NCI-H1694 (cell line): ENCODE data around the gene PRR23B.
"Not testable (repeated sequence)": the region's sequence is repeated elsewhere in the genome, so short reads cannot be mapped to it uniquely, and the experiment has no call there.

Experiments used
- DNase-seq: peaks from one replicate; lab custom pipeline; 2025; lab: John Stamatoyannopoulos, UW

The PRR23B gene

DNA sequence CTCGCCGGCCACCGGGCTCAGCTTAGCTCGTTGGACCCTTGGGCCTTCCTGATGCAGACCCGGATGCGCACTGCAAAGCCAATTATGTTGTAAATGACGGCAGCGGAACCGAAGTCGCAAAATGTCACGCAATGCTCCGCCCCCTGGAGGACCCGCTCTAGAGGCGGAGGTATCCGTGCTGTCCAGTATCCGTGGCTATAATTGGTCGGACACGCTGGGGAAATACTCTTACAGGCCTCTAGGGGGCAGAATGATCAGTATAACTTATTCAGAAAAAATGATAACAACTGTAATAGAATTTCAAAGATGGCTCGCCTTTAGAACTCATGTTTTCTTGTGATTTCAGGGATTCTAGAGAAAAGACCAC is at the start of gene PRR23B:
Gene PRR23B, minus strand, starts transcription at position 59 of the 367 bp plus-strand sequence. CDS start 265 bp downstream, outside the sequence.
- no peak for DNase-seq

DNA sequence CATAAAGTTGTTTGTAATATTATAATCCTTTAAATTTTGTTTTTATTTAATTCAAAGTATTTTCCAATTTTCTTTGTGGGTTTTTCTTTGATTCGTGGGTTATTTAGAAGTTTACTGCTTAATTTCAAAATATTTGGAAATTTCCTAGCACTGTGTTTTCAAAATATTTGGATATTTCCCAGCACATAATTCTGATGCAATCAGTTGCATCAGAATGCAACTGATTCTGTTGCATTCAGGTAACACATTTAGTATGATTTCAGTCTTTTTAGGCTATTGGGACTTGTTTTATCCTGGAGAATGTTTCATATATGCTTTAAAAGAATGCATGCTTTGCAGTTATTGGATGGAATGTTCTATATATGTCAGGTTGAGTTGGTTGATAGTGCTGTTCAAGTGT is 42.2 kb upstream of the PRR23B start:
- no peak for DNase-seq

DNA sequence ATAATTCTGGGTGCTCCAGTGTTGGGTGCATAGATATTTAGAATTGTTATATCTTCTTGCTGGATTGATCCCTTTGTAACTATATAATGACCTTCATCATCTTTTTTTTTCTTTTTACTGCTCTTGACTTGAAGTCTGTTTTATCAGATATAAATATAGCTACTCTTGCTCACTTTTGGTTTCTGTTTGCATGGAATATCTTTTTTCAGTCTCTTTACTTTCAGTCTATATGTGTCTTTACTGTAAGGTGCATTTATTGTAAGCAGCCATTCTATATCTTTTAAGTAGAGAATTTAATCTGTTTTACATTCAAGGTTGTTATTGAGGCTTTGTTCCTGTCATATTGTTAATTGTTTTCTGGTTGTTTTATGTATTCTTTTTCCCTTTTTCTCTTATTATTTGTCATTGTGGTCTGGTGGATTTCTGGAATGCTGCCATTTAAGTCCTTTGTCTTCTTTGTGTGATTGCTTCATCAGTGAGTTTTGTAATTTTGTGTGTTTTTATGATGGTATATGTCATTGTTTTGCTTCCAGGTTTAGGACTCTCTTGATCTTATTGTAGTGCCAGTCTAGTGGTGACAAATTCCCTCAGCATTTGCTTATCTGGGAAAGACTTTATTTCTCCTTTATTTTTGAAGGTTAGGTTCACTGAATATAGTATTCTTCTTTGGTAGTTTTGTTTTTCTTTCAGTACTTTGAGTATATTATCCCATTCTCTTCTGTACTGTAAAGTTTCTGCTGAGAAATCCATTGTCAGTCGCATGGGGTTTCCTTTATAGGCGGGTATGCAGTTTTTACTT is 32.3 kb upstream of the PRR23B start:
- DNase-seq: no peak

DNA sequence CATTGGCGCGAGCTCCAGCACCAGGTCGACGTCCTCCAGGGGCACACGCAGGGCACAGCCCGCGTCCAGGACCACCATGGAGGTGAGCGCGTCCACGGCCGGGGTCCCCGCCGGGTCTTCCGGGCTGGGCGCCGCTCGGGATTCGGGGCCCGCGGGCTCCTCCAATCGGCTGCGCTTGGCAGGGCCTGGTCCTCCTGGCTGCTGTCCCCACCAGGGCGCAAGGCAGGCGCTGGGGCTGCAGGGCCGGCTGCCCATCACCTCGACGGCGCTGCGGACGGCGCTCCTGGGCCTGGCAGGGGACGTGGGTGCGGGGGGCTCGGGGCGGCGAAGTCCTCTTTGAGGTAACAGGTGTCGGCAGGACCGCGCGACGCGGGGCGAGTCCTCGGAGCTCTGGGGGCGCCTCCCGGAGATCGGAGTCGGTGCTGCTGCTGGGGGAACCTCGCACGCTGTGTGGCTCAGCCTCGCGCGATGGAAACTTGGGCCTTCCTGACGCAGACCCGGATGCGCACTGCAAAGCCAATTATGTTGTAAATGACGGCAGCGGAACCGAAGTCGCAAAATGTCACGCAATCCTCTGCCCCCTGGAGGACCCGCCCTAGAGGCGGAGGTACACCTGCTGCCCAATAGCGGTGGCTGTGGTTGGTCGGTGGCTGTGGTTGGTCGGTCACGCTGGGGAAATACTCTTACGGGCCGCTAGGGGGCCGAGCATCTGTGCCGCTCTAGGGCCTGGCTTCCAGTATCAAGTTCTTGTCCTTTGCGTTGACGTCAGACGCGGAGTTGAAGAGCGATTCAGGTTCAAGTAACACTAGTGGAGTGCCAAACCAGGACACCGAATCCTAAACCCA is 23.9 kb upstream of the PRR23B start, which contains the start of gene PRR23C:
Gene PRR23C, minus strand, starts transcription at position 527 of the 845 bp plus-strand sequence. Its CDS starts 272 bp downstream, at position 255.
- no peak for DNase-seq

DNA sequence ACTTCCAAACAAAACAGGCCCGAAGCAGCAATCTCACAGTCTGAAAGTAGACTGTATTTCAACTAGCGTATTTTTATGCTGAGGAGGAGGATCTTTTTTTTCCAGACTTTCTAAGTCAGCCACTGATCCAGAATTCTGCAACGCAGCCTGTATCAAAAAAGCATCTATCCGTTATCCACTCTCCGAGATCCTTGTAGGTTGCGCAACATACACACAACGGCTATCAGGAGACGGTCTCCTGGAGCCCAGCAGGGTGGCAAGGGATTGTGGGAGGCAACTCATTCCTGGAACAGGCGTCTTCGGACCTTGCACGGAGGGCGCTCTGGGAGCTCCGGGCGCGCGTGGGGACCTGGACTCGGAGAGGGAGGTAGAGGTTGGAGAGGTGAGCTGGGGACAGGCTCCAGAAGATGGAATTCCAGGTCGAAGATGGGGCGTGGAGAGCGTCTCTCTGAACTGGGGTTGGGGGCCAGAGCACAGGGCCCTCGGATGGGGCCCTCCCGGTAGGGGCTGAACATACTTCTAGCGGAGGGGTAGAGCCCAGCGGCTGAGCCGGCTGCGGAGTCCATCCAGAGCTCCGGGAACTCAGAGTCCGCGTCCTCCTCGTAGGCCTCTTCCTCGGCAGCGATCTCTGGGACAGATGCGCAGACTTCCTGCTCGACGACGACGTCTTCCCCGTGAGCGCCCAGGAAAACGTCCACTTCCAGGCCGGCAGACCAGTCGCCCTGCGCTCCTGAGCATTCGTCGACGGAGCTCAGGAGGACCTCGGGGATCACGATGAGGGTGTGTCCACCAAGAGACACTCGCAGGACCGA is 23.0 kb upstream of the PRR23B start:
- DNase-seq: no peak

DNA sequence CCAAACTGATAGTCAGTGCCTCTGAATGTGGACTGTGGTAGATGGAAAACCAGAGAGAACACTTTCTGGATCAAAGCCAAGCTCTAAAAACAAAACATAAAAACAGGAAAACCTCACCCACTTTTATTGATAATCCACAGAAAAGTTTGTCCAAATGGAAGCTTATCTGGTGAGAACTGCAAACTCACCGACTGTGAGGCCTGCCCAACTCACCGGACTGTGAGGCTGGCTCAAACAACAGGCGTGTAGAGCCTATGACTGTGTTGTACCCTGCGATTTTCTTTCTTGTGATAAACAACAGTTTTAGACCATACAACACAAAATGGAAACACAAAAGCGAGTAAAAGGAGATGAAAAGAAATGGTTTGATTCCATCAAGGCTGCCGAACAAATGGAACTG is 16.8 kb upstream of the PRR23B start:
- DNase-seq: no peak

DNA sequence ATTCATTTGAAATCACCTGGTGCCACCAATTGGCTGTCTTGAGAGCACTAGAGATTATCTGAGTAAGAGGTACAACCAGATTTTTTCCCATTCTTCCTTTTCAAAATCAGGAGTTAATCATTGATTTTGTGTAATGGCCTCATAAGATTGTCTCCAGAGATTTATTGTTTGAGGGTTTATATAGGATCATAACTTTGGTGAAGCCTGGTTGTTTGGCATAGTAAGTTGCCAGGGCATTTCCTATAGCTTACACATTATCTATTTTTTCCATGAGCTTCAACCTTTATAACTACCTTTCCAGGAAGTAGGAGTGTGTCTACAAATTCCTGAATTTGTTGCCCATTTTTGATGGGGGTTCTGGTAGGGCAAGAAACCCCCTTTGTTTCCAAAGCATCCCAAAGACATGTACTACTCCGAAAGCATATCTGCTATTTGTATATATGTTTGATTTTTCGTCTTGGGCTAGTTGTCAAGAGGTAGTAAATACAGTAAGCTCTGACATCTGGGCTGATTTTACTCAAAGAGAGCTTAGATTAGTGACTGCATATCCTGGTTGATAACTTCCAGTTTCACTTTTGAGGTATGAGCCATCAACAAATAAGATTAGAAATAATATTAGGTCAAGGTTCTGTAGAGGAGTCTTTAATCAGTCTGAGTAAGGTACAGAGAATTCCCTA is 11.7 kb upstream of the PRR23B start:
- DNase-seq: no peak

DNA sequence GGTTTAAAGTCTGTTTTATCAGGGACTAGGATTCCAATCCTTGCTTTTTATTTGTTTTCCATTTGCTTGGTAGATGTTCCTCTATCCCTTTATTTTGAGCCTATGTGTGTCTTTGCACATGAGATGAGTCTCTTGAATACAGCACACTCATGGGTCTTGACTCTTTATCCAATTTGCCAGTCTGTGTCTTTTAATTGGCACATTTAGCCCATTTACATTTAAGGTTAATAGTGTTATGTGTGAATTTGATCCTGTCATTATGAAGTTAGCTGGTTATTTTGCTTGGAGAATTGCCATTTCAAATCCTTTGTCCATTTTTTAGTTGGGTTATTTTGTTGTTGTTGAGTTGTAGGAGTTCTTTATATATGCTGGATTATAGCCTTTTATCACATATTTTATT is 9.8 kb upstream of the PRR23B start:
- not testable (repeated sequence) for DNase-seq

DNA sequence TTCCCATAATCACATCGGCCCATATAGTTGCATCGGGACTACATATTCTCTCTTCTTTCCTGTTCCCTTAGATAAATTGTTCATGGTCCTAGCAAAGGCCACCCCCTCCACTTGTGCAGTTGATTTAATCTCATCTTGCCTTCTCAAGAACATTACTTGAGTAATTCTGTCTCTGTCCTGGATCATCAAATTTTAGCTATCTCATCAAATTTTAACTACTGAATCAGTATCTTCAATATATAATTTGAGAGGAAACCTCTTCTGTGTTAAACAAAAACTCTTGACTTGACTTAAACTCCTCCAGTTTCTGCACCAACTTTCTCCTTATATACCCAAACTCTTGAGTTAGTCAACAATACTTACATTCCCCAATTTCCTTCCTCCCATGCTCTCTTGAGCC is 4.2 kb upstream of the PRR23B start:
- DNase-seq: no peak

DNA sequence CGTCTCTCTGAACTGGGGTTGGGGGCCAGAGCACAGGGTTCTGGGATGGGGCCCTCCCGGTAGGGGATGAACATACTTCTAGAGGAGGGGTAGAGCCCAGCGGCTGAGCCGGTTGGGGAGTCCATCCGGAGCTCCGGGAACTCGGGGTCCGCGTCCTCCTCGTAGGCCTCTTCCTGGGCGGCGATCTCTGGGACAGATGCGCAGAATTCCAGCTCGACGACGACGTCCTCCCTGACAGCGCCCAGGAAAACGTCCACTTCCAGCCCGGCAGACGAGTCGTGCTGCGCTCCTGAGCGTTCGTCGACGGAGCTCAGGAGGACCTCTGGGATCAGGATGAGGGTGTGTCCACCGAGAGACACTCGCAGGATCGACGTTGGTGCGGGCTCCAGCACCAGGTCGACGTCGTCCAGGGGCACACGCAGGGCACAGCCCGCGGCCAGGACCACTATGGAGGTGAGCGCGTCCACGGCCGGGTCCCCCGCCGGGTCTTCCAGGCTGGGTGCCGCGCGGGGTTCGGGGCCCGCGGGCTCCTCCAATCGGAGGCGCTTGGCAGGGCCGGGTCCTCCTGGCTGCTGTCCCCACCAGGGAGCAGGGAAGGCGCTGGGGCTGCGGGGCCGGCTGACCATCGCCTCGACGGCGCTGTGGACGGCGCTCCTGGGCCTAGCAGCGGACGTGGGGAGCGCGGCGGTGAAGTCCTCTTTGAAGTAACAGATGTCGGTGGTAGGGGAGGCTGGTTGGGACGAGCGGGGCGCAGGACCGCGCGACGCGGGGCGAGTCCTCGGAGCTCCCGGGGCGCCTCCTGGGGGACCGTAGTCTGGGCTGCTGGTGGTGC is 474 bp downstream of the PRR23B start:
- no peak for DNase-seq

DNA sequence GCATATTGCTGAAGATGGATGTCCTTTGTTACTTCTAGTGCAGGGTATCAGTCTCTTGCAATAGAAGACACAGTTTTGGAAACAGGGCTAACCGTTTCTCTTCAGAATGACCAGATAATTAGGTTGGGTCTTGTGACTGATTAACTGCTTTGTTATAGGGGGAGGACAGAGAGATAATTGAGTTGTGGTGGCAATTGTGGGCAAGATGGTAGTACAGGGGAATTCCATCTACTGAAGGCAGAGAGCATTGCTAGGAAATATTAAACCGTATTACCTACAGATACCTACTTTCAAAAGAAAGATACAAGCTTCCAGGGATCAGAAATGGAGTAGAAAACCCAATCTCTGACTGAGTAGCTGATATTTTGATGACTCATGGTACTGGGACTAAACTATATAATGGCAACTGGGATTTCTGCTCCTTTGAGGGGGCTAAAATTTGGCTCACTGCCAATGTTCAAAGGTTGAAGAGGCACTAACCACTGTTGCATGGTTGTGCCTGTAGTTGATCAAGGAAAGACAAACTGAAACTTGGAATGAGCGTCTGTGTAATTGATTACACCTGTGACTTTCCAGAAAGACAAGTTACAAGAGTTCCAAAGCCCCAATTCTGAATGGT is 4.2 kb downstream of the PRR23B start:
- DNase-seq: no peak

DNA sequence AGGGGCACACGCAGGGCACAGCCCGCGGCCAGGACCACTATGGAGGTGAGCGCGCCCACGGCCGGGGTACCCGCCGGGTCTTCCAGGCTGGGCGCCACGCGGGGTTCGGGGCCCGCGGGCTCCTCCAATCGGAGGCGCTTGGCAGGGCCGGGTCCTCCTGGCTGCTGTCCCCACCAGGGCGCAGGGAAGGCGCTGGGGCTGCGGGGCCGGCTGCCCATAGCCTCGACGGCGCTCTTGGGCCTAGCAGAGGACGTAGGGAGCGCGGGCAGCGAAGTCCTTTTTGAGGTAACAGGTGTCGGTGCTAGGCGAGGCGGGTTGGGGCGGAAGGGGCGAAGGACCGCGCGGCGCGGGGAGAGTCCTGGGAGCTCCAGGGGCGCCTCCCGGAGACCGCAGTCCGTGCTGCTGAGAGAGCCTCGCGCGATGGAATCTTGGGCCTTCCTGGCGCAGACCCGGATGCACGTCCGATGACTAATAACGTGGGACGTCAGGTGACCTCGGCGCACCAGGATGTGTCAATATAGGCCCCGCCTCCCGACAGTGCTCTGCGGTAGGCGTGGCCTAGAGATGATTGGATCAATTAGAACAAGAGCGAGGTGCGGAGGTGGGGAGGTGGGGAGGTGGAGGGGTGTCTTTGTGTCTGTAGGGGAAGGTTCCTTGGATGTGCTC is 14.5 kb downstream of the PRR23B start, which contains the start of gene PRR23A:
Gene PRR23A, minus strand, starts transcription at position 218 of the 666 bp plus-strand sequence. Its CDS starts 0 bp downstream, at position 218.
- no peak for DNase-seq

DNA sequence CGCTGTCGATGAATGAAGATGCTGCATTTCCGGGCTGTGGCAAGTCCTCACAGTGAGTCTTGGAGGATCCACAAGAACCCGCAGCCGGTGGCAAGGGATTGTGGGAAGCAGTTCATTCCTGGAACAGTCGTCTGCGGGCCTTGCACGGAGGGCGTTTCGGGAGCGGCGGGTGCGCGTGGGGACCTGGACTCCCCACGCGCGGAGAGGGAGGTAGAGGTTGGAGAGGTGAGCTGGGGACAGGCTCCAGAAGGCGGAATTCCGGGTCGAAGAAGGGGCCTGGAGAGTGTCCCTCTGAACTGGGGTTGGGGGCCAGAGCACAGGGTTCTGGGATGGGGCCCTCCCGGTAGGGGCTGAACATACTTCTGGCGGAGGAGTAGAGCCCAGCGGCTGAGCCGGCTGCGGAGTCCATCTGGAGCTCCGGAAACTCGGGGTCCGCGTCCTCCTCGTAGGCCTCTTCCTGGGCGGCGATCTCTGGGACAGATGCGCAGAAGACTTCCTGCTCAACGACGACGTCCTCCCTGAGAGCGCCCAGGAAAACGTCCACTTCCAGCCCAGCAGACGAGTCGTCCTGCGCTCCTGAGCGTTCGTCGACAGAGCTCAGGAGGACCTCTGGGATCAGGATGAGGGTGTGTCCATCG is 15.3 kb downstream of the PRR23B start:
- no peak for DNase-seq

DNA sequence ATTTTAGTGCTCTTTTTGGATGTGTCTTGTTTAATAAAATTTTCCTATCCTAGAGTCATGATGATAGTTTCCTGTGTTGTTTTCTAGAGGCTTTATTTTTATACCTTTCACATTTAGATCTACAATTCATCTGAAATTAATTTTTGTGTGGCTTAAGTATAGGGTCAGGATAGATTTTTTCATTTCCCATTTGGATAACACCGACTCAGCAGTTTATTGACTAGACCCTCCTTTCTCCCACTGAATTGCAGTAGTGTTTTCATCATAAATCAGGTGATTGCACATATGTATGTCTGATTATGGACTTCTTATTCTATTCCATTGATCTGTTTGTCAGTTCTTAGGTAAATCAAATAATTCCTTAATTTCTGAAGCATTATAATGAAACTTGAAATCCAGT is 25.0 kb downstream of the PRR23B start:
- DNase-seq: no peak

DNA sequence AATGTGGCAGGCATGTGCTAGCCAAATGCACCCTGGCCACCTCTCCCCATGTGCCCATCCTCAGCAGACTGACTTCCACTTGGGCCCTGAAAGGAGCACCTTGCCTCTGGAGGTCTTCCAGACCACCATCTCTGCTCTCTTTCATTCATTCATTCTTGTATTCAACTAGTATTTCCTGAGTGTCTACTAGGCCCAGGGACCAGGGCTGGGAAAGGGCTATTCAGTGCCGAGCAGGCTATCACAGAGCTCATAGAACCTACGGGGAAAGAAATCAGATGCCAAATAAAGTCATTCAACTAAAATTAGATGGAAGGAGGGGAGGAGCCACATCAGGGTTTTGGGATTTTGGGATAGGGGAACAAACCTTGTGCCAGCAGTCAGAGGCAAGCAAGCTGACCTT is 33.5 kb downstream of the PRR23B start:
- no peak for DNase-seq

DNA sequence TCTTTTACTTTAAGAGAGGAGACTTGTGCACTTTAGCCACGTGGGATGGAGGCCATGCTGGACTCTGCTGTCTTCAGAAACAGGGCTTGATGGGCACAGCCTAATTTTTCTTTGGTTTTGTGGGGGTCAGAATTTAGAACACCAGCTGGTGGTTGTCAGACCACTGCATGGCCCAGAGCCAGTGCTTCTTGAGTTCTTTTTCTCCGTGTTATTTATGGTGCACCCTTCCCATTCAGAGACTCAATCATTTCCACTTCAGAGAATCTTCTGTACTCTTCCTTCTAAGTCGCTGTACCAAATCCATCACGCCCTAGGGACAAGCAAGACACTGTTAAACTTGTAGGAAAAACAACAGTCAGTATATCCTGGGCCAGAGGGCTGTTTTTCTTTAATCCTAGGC is 34.8 kb downstream of the PRR23B start:
- no peak for DNase-seq

DNA sequence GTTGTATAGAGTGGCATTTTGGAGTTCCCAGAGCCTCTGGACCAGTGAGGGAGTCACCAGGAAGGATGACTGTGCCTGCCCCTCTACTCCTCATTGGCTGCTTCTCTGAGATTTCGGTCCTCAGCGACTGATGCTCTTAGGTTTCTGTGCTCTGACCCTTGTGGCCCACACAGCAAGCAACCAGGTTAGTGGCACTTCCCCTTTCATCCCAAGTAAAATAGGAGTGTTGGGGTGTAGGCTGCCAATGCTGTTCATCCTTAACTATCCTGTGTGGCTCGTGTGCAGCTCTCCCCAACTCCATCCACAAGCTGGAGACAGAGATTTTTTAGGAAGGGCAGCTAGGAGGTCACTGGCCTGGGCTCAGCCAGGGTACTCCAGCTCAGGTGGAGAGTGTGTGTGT is 35.9 kb downstream of the PRR23B start:
- DNase-seq: no peak

DNA sequence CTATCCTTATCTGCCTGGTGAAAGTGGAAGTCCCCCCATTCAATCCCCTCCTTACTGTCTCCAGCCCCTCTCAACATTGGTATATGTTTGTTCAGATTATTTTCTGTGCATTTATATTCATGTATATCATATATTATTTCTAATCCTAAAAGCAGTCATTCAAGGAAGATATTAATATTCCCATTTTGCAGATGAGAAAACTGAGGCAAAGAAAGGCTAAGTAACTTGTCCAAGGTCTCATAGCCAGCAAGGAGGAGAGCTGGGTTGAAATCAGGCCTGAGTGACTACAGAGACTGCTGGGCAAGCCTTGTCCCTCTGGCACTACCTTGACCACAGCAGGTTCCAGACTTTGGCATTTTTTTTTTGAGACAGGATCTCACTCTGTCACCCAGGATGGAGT is 44.7 kb downstream of the PRR23B start:
- no peak for DNase-seq

DNA sequence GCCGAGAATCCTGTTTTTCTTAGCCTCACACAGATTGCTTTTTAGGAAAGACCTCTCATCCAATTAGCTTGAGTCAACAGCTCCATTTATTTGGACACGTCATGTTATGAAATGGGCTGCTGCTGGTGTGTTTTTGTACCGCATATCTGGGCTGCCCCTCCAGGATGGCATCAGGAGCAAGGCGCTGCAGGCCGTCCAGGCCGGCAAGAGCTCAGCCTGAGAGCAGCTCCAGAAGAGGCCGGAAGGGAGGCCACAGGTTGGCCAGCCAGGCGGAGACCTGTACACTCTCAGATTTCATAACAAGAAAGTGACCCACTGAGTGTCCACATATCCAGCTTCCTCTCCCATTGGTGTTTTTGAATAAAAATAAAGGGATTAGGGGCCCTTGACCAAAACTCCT is 45.4 kb downstream of the PRR23B start:
- DNase-seq: no peak
